GM18502 (cell line): ENCODE results near the gene RALGAPA1.

Experiments
- ATAC-seq: cut with Tn5 transposase; IDR thresholded peaks from one replicate; pipeline ENCODE4 v1.9.1; 2021; ENCODE audit warnings: mild to moderate bottlenecking; ENCODE audit not compliant: unreplicated experiment, poor library complexity

RALGAPA1 gene

GRCh38 chr14:35705636-35706035 lies 103.5 kb downstream of the RALGAPA1 start:
- ATAC-seq, result no peak

GRCh38 chr14:35704793-35705493 lies 104.2 kb downstream of the RALGAPA1 start:
- no peak for ATAC-seq

DNA sequence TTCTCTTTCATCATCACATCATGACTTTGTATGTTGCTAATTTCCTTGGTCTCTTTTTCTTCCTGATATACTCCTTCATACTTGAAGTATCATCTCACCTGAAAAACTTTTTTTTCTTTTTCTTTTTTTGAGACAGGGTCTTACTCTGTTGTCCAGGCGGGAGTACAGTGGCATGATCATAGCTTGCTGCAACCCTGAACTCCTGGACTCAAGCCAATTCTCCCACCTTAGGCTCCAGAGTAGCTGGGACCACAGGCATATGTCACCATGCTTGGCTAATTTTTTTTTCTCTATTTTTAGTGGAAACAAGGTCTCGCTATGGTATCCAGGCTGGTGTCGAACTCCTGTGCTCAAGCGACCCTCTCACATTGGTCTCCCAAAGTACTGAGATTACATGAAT lies 107.6 kb downstream of the RALGAPA1 start:
- no peak for ATAC-seq

DNA sequence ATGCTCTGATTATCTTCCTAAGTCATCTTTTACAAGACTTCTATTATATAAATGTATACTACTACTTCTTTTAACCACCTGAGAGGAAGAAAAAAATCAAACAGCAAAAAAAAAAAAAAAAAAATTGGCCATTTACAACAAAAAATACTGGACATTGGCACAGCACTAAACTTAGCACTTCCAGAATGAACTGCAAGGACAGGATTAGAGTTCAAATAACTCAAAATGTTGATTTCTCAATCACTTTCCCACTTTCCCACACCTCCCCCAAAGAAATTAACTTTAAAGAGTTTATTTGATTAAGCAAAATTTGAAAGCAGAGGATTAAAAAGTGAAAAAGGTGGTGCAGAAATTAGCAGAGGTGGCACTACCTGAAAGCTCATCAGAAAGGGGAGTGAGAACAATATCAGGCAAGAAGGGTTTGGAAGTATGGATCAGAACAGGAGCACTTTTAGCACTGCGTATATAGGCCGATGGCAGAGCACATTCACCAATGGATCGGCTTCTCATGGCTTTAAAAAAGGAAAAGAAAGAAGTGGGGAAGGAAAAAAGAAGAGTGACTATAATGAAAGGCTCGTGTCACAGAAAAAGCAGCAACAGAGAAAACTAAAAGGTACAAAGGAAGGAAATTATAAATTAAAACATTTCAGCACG lies 109.2 kb downstream of the RALGAPA1 start:
- no peak for ATAC-seq

DNA sequence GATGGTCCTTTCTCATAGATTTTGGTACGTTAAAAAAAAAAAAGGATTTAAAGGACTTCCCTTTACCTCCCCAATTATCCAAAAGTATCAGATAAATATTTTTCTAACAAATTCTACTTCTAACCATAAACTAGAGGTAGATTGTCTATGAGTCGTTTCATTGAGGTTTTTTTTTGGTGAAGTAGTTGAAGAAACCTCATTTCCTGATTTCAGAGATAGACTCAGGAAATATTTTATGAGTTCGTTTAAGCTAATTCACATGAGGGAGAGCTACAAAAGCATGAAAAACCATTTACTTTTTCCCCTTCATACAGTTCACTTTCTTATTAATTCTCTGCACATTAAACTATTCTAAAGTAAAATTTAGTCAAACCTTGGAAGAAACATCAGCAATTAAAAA lies 112.5 kb downstream of the RALGAPA1 start:
- no peak for ATAC-seq

DNA sequence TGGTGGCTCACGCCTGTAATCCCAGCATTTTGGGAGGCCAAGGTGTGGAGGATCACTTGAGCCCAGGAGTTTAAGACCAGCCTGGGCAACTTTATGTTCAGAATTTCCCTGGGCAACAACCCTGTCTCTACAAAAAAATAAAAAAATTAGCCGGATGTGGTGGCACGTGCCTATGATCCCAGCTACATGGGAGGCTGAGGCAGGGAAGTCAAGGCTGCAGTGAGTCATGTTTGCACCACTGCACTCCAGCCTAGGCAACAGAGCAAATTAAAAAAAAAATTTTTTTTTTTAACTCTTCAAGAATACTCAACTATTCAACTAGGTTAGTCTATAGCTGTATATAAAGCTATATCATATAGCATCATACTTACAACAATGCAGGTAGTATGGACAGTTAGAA lies 113.0 kb downstream of the RALGAPA1 start:
- ATAC-seq, result no peak

DNA sequence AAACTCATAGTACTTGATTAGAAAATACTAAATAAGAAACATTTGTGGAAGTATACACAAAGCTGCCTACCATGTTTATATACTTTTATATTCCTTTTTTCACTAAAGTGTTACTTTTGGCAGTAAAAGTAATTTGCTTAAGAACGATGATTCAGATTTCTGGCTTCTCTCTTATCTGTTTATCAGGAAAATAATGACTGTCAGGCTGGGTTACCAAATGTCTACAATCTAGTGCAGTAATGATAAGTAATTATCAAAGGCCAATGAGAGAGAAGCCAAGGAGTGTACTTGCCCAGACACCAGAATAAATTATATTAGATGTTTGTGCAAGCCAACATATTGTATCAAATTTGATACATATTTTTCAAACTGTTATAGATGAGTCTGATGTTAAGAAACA lies 113.4 kb downstream of the RALGAPA1 start:
- ATAC-seq, result no peak

GRCh38 chr14:35695072-35695471 lies 114.0 kb downstream of the RALGAPA1 start:
- no peak for ATAC-seq

GRCh38 chr14:35689000-35689460 lies 120.1 kb downstream of the RALGAPA1 start:
- ATAC-seq, result peak; percentile 75

DNA sequence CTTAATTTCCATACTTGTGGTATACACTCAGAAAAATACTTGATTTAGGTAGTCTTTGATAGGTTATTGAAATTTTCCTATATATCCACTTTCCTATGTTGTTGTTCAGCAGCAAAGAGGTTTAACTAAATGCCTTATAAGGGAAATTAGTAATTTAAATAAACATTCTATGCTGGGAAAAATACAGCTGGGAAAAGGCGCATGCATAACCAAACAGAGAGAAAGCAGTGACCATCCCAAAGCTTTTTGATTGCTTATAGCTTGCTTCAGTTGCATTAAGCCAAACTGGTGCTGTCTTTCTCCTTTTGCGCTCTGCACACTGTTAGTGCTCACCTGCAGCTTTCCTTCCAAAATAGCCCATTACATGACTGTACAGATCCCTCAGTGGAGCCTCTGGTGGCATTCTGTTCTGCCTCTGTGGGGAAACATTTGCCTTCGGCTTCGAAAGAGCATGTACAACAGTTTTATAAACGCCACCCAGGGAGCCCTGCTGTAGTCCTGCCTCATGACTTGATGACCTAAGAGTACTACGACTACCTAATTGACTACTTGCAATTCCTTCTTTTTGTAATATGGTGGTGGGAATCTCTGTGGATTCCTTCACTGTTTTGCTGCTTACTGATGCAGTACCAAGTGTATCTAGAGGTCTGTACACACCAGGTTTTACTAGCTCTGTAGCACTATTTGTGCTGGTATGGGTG lies 120.8 kb downstream of the RALGAPA1 start:
- peak; percentile 5 for ATAC-seq

GRCh38 chr14:35687335-35687939 lies 121.7 kb downstream of the RALGAPA1 start:
- peak; percentile 54 for ATAC-seq

DNA sequence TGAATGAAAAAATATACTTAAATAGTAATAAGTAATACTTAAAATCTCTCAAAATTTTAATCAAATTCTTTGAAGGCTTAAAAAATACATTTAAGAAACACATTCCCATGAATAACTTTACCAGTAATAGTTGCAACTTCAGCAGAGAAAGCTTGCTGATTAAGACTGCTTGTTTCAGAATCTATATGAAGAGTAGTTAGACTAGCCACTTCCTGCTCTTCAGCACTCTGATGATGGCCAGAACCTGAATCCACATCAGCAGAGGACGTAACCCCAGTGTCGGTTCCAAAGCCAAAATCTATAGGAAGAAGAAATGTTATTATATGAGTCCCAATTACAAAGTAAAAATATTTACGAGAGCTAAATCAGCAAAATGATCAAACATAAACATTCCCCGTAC lies 125.4 kb downstream of the RALGAPA1 start:
- peak; percentile 67 for ATAC-seq

DNA sequence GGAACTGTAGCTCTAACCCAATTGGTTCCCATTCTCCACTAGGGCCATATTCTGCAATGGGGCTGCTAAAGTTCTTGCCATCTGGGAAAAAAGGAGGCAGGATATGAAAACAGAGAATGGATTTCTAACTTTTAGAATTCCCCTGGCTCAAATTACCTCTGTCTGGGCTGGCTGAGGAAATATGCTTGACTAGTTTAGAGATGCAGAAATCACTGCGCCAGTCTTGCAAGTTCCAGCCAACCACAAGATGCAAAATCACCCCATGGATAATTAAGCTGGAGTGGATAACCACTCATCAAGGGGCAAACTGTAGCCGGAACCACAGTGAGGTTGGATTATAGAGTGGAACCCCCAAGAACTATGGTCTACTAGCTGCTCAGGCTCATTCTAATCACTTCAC lies 126.3 kb downstream of the RALGAPA1 start:
- no peak for ATAC-seq

GRCh38 chr14:35678403-35679028 lies 130.6 kb downstream of the RALGAPA1 start:
- no peak for ATAC-seq

GRCh38 chr14:35669782-35670181 lies 139.3 kb downstream of the RALGAPA1 start:
- ATAC-seq, result no peak

DNA sequence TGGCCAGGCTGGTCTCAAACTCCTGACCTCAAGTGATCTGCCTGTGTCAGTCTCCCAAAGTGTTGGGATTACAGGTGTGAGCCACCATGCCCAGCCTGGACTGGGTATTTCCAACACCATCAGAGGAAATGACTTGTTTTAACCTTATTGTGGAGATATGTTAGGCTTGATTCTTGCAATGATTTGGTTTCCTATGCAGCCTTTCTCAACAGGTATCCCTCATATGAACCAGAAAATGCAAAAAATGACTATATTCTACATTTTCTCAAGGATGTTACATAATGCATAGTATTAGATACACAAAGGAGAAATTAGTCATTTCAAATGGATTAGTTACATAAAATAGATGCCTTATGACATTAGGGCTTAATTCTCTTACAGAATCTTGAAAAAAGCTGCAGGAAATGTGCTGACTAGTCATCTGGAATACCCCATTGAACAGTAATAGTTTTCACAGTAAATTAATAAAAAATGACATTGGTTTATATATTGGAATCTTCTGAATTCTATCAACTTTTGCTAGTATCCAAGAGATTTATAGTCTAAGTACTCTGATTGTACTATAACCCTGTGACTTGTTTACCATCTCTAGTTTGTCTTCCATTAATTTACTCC lies 142.6 kb downstream of the RALGAPA1 start:
- ATAC-seq, result no peak

DNA sequence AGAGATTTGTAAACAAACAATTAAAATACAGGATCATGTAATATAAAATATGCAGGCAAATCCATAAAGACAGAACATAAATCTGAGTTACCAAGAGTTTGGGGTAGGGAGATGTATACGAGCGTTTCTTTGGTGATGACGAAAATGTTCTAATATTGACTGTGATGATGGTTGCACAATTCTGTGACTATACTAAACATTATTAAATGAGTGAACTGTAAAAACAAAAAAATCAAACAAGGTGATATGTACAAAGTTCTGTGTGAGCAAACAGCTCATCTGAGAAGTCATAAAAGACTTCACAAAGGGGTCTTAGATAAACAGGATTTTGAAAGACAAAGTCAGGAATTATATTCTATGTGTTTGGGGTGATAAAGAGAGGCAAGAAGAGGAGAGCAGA lies 147.2 kb downstream of the RALGAPA1 start:
- no peak for ATAC-seq

DNA sequence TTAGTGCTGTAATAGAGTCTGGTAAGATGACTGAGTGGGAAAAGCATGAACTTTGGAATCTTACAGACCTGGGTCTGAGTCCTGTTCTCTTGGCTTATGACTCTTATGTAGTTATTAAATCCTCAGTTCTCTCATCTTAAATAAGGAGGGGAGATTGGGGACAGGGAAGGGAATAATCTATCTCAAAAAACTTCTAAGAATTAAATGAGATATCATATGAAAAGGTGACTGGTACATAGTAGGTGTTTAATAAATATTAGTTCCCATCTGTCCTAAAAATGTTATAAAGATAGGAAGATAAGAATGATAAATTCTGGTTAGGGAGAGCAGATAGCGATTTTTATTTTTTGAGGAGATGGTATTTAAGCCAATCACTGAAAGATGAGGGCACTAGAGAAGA lies 156.1 kb downstream of the RALGAPA1 start:
- ATAC-seq, result no peak

- ATAC-seq, result no peak
Observed at GRCh38 chr14:35643513-35643912, 165.6 kb downstream of the RALGAPA1 start.

DNA sequence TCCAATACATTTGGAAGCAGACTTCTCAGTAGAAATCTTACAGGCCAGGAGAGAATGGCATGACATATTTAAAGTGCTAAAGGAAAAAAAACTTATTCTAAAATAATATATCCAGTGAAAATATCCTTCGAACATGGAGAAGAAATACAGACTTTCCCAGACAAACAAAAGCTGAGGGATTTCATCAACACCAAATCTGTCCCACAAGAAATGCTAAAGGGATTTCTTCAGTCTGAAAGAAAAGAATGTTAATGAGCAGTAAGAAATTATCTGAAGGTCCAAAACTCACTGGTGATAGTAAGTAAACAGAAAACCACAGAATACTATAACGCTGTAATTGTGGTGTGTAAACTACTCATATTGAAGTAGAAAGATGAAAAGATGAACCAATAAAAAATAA lies 171.2 kb downstream of the RALGAPA1 start:
- no peak for ATAC-seq
